DND-41 (cell line): ENCODE data around the gene WLS.

ENCODE experiments used
- EZH2 ChIP-seq: IDR thresholded peaks from 3 replicates; pipeline ENCODE4 v1.6.1; 2012; ENCODE audit warnings: borderline replicate concordance, low read depth, mild to moderate bottlenecking, moderate library complexity, low read length, inconsistent platforms; ENCODE audit not compliant: severe bottlenecking
- TF ChIP-seq, protein P1 (sequence below): IDR thresholded peaks from 2 replicates; pipeline ENCODE4 v1.5.1; 2012; ENCODE audit warnings: borderline replicate concordance, low read length, moderate library complexity, mild to moderate bottlenecking; ENCODE audit not compliant: poor library complexity, severe bottlenecking; ENCODE audit errors: extremely low read depth

DNA sequence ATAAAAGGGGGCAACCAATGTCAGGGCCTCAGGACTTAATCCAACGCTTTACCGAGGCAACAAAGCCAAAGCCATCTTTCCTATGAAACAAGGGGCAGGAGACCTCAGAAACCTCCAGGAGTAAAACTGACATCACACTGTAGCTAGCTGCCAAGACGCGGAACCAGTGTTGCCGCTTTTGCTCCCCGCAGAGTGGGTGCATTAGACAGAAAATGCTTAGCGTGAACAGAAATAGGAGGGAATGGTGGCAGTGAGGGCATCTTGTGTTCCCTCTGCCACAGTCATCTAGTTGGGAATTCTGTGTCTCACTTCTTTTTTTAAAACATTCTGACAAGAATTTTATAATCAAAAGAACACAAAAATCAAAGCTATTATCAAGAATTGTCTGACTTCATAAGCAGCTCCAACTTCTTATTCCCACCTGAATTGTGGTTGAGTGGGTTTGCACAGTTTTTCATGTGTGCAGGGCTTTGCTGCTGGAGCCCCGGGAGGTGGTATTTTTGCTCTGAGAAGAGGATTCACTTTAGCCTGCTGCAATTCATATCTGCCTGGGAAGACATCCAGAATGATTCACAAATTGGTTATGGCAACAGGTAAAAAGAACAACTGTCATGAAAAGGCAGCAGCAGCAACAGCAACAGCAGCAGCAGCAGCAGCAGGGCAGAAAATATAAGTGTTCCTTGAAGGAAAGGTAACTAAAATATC is 99.7 kb downstream of the WLS start:
- TF ChIP-seq, protein P1, sequence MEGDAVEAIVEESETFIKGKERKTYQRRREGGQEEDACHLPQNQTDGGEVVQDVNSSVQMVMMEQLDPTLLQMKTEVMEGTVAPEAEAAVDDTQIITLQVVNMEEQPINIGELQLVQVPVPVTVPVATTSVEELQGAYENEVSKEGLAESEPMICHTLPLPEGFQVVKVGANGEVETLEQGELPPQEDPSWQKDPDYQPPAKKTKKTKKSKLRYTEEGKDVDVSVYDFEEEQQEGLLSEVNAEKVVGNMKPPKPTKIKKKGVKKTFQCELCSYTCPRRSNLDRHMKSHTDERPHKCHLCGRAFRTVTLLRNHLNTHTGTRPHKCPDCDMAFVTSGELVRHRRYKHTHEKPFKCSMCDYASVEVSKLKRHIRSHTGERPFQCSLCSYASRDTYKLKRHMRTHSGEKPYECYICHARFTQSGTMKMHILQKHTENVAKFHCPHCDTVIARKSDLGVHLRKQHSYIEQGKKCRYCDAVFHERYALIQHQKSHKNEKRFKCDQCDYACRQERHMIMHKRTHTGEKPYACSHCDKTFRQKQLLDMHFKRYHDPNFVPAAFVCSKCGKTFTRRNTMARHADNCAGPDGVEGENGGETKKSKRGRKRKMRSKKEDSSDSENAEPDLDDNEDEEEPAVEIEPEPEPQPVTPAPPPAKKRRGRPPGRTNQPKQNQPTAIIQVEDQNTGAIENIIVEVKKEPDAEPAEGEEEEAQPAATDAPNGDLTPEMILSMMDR = no peak
- TF ChIP-seq EZH2 = no peak
